ENCODE results near the gene PPP1R12C.
"Not testable (repeated sequence)": the region's sequence is repeated elsewhere in the genome, so short reads cannot be mapped to it uniquely, and the experiment has no call there.

The PPP1R12C gene

GRCh38 chr19:55116859-55117662 lies at the start of gene PPP1R12C:
PPP1R12C (minus strand) TSS chr19:55117637; CDS start chr19:55117543, 94 bp downstream.
- in situ Hi-C loops (cut with HindIII; ENCODE audit: low sequenced_read_pairs), result no loop called here

- in situ Hi-C loops (cut with HindIII; ENCODE audit: low sequenced_read_pairs), result no loop called here
These were observed 49.3 kb upstream of the PPP1R12C start, which contains the start of gene DNAAF3 for GRCh38 chr19:55166530-55167268. DNAAF3 (minus strand) TSS chr19:55166613; CDS start chr19:55166413, 200 bp downstream.

GRCh38 chr19:55165952-55166529 lies 48.6 kb upstream of the PPP1R12C start:
- in situ Hi-C loops (cut with HindIII; ENCODE audit: low sequenced_read_pairs), result no loop called here

- in situ Hi-C loops (cut with HindIII; ENCODE audit: low sequenced_read_pairs), result no loop called here
These were observed 44.3 kb upstream of the PPP1R12C start for GRCh38 chr19:55161571-55162322.

GRCh38 chr19:55160986-55161365 lies 43.5 kb upstream of the PPP1R12C start:
- in situ Hi-C loops (cut with HindIII; ENCODE audit: low sequenced_read_pairs), result no loop called here

- in situ Hi-C loops (cut with HindIII; ENCODE audit: low sequenced_read_pairs), result no loop called here
These were observed 42.9 kb upstream of the PPP1R12C start for GRCh38 chr19:55160128-55160985.

GRCh38 chr19:55158848-55159749 lies 41.7 kb upstream of the PPP1R12C start:
- in situ Hi-C loops (cut with HindIII; ENCODE audit: low sequenced_read_pairs), result no loop called here

- in situ Hi-C loops (cut with HindIII; ENCODE audit: low sequenced_read_pairs), result no loop called here
These were observed 41.0 kb upstream of the PPP1R12C start for GRCh38 chr19:55158423-55158822.

- in situ Hi-C loops (cut with HindIII; ENCODE audit: low sequenced_read_pairs), result no loop called here
These were observed 39.8 kb upstream of the PPP1R12C start, which contains the start of gene TNNI3 for GRCh38 chr19:55157064-55157908. TNNI3 (minus strand) TSS chr19:55157732; CDS start chr19:55157589, 143 bp downstream.

GRCh38 chr19:55156202-55157063 lies 39.0 kb upstream of the PPP1R12C start:
- in situ Hi-C loops (cut with HindIII; ENCODE audit: low sequenced_read_pairs), result no loop called here

GRCh38 chr19:55155784-55156183 lies 38.3 kb upstream of the PPP1R12C start:
- in situ Hi-C loops (cut with HindIII; ENCODE audit: low sequenced_read_pairs), result not testable (repeated sequence)

- in situ Hi-C loops (cut with HindIII; ENCODE audit: low sequenced_read_pairs), result no loop called here
These were observed 36.3 kb upstream of the PPP1R12C start for GRCh38 chr19:55153652-55154264.

- in situ Hi-C loops (cut with HindIII; ENCODE audit: low sequenced_read_pairs), result no loop called here
These were observed 34.6 kb upstream of the PPP1R12C start for GRCh38 chr19:55152017-55152416.

- in situ Hi-C loops (cut with HindIII; ENCODE audit: low sequenced_read_pairs), result no loop called here
These were observed 31.9 kb upstream of the PPP1R12C start, which contains the start of gene TNNT1 for GRCh38 chr19:55149078-55150003. TNNT1 (minus strand) TSS chr19:55149206; CDS start chr19:55147157, 2,049 bp downstream.

- in situ Hi-C loops (cut with HindIII; ENCODE audit: low sequenced_read_pairs), result no loop called here
These were observed 30.3 kb upstream of the PPP1R12C start for GRCh38 chr19:55147545-55148251.
